ENCODE data around the gene NDRG3.

The NDRG3 gene

DNA sequence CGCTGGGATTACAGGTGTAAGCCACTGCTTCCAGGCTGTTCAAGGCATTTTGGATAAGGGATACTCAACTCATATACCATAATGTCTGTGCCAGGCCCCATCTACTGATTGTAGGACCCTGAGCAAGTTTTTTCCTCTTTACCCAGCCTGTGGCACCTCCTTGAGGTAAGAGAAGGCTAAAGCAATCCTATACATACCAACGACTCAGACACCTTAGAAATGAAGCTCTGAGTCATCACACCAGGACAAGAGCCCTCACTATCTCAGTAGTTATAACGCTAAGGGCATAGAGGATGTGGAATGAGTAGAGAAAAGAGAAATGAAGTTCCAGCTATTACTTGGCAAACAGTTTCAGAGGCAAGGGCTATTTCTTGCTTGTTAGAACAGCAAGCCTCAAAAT is 16.9 kb downstream of the NDRG3 start:
- H3K4me3 ChIP-seq (ENCODE audit: low read length), result no peak overlapping the region
- H3K36me3 ChIP-seq (replicated peaks; ENCODE audit: insufficient read depth, low read length), result no peaks in the 10 kb centered on the region; the same call in 1 of the 2 replicates
- no peaks in the 10 kb centered on the region for H3F3A ChIP-seq (ENCODE audit: insufficient read depth, low read length)
- H3K4me1 ChIP-seq (ENCODE audit: low read length), result no peaks in the 10 kb centered on the region
- H4K20me1 ChIP-seq (ENCODE audit: insufficient read depth, low read length), result no peaks in the 10 kb centered on the region
- no peak overlapping the region for H3K9ac ChIP-seq (ENCODE audit: low read length)
- no peak for TF ChIP-seq EZH2 (optimal IDR thresholded peaks at IDR 0.05; ENCODE audit: low read depth, low read length)
- TF ChIP-seq, protein P1, sequence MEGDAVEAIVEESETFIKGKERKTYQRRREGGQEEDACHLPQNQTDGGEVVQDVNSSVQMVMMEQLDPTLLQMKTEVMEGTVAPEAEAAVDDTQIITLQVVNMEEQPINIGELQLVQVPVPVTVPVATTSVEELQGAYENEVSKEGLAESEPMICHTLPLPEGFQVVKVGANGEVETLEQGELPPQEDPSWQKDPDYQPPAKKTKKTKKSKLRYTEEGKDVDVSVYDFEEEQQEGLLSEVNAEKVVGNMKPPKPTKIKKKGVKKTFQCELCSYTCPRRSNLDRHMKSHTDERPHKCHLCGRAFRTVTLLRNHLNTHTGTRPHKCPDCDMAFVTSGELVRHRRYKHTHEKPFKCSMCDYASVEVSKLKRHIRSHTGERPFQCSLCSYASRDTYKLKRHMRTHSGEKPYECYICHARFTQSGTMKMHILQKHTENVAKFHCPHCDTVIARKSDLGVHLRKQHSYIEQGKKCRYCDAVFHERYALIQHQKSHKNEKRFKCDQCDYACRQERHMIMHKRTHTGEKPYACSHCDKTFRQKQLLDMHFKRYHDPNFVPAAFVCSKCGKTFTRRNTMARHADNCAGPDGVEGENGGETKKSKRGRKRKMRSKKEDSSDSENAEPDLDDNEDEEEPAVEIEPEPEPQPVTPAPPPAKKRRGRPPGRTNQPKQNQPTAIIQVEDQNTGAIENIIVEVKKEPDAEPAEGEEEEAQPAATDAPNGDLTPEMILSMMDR (IDR thresholded peaks at IDR 0.05; ENCODE audit: low read length), result no peak
- TF ChIP-seq EZH2phosphoT487 (IDR thresholded peaks at IDR 0.05; ENCODE audit: low read length), result no peak
- no peak overlapping the region for H3K4me2 ChIP-seq (ENCODE audit: low read depth, low read length)
- no peak overlapping the region for H3K27ac ChIP-seq (ENCODE audit: low read length)
- H3K27me3 ChIP-seq (replicated peaks; ENCODE audit: insufficient read depth, low read length), result no peaks in the 10 kb centered on the region
- H3K9me2 ChIP-seq (replicated peaks; ENCODE audit: insufficient read depth, low read length), result no peaks in the 10 kb centered on the region
- H2AFZ ChIP-seq (ENCODE audit: low read length), result no peak overlapping the region
- no peaks in the 10 kb centered on the region for H3K79me2 ChIP-seq (ENCODE audit: low read length)
- DNase-seq, result no peak
- H3K9me3 ChIP-seq (replicated peaks; ENCODE audit: insufficient read depth, low read length), result no peaks in the 10 kb centered on the region

DNA sequence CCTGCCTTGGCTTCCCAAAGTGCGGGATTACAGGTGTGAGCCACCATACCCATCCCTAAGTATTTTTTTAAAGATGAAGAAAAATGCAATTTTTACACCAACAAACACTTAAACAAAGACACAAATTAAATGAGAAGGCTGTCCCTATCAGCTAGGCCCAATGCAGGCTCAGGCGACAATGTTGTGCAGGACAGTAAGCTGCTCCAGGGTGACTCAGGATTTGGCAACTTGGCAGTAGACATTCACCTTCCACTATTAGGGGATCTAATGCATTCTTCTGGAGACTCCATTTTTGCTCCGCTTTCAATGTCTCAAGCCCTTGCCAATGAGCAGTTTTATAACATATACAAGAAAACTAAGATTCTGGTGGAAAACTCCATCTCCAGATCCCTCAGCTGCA is 19.7 kb downstream of the NDRG3 start:
- Histone ChIP-seq H3K27ac (ENCODE audit: low read length) (no peak overlapping the region), H3K9me3 (replicated peaks; ENCODE audit: insufficient read depth, low read length) (no peaks in the 10 kb centered on the region), H3K4me2 (ENCODE audit: low read depth, low read length) (no peak overlapping the region), H3K9me2 (replicated peaks; ENCODE audit: insufficient read depth, low read length) (no peaks in the 10 kb centered on the region), H3K27me3 (replicated peaks; ENCODE audit: insufficient read depth, low read length) (no peaks in the 10 kb centered on the region), H3K36me3 (replicated peaks; ENCODE audit: insufficient read depth, low read length) (no peaks in the 10 kb centered on the region; the same call in 1 of the 2 replicates), H3F3A (ENCODE audit: insufficient read depth, low read length) (no peaks in the 10 kb centered on the region), H3K4me1 (ENCODE audit: low read length) (no peaks in the 10 kb centered on the region), H3K79me2 (ENCODE audit: low read length) (no peaks in the 10 kb centered on the region), H4K20me1 (ENCODE audit: insufficient read depth, low read length) (no peaks in the 10 kb centered on the region), H3K9ac (ENCODE audit: low read length) (no peak overlapping the region), H2AFZ (ENCODE audit: low read length) (no peak overlapping the region), H3K4me3 (ENCODE audit: low read length) (no peak overlapping the region)
- DNase-seq, result no peak
- TF ChIP-seq EZH2phosphoT487 (IDR thresholded peaks at IDR 0.05; ENCODE audit: low read length) (no peak), EZH2 (optimal IDR thresholded peaks at IDR 0.05; ENCODE audit: low read depth, low read length) (no peak)
- TF ChIP-seq, protein P1 (IDR thresholded peaks at IDR 0.05; ENCODE audit: low read length), result no peak

DNA sequence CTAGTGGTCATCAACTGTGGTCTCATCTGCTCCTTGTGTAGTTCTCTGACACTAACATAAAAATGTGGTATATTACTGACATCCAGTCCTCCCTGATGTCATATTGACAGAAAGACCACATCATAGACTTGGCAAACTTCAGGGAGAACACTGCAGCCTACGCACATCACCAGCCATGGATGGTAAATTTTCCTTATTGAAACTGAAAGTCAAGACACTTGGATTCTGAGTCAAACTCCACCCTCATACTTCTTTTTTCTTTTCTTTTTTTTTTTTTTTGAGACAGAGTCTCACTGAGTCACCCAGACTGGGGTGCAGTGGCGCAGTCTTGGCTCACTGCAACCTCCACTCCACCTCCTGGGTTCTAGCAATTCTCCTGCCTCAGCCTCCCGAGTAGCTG is 25.4 kb downstream of the NDRG3 start:
- no peaks in the 10 kb centered on the region for H3K4me1 ChIP-seq (ENCODE audit: low read length)

More for the DNA sequence above, 25.4 kb downstream of the NDRG3 start:
- Histone ChIP-seq H3K36me3 (replicated peaks; ENCODE audit: insufficient read depth, low read length) (no peaks in the 10 kb centered on the region), H3K4me2 (ENCODE audit: low read depth, low read length) (no peak overlapping the region), H3K9me3 (replicated peaks; ENCODE audit: insufficient read depth, low read length) (no peaks in the 10 kb centered on the region), H3K9ac (ENCODE audit: low read length) (no peak overlapping the region), H4K20me1 (ENCODE audit: insufficient read depth, low read length) (no peaks in the 10 kb centered on the region), H3K9me2 (replicated peaks; ENCODE audit: insufficient read depth, low read length) (no peaks in the 10 kb centered on the region), H3K27me3 (replicated peaks; ENCODE audit: insufficient read depth, low read length) (no peaks in the 10 kb centered on the region), H3F3A (ENCODE audit: insufficient read depth, low read length) (no peaks in the 10 kb centered on the region), H3K79me2 (ENCODE audit: low read length) (no peaks in the 10 kb centered on the region), H3K4me3 (ENCODE audit: low read length) (no peak overlapping the region), H2AFZ (ENCODE audit: low read length) (no peak overlapping the region), H3K27ac (ENCODE audit: low read length) (no peak overlapping the region)
- no peak for DNase-seq
- TF ChIP-seq EZH2phosphoT487 (IDR thresholded peaks at IDR 0.05; ENCODE audit: low read length), result no peak
- TF ChIP-seq, protein P1 (IDR thresholded peaks at IDR 0.05; ENCODE audit: low read length), result no peak
- TF ChIP-seq EZH2 (optimal IDR thresholded peaks at IDR 0.05; ENCODE audit: low read depth, low read length), result no peak
